Measurements from ENCODE around the gene PILRA. TPM values are rescaled to one million over a fixed set of nuclear protein-coding genes. Genes with fewer than 3 reads are reported as not detected.
A peak's percentile ranks its signal among the peaks of the same experiment; 100 is the strongest.

The PILRA gene
- total and polyA plus RNA-seq, 9 donors = 1.3 to 6.1 (median 2.3) TPM

DNA sequence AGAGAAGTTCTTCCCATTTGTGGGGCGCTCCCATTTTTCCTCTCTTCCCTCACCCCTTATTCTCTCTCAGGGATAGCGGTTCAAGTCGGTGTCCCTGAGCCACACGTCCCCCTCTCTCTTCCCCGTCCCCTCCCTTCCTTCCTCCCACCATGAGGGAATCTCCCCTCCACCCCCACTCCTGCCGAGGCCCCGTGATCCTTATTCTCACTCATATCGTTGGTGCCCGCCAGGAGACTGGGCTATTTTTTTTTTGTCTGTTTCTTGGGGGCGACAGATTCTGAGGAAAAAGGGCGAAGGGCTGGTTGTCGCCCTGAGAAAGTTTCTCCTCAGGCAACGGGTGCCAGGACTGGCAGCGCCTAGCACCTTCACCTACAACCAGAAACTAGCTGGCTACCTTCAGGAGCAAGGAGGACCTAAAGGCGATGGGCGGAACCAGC lies 54.5 kb downstream of the PILRA start:
- Histone ChIP-seq H3K27me3 (ENCODE audit: control insufficient read depth, insufficient read depth, low read length) (no peaks in the 10 kb centered on the region), H3K36me3 (ENCODE audit: control insufficient read depth, insufficient read depth, low read length) (peaks cover 20% of the 10 kb centered on the region), H3K27ac (ENCODE audit: low read length) (peak overlapping the region; percentile 100), H3K4me3 (ENCODE audit: low read length) (peak overlapping the region; percentile 73), H3K9me3 (replicated peaks; ENCODE audit: control insufficient read depth, low read depth, low read length) (peaks cover 2% of the 10 kb centered on the region), H3K4me1 (ENCODE audit: control insufficient read depth, insufficient read depth, low read length) (peaks cover 30% of the 10 kb centered on the region)
- no peak for DNase-seq
- WGBS (ENCODE audit: insufficient coverage) = 36% methylated on average over 8 of the region's 16 CpGs

DNA sequence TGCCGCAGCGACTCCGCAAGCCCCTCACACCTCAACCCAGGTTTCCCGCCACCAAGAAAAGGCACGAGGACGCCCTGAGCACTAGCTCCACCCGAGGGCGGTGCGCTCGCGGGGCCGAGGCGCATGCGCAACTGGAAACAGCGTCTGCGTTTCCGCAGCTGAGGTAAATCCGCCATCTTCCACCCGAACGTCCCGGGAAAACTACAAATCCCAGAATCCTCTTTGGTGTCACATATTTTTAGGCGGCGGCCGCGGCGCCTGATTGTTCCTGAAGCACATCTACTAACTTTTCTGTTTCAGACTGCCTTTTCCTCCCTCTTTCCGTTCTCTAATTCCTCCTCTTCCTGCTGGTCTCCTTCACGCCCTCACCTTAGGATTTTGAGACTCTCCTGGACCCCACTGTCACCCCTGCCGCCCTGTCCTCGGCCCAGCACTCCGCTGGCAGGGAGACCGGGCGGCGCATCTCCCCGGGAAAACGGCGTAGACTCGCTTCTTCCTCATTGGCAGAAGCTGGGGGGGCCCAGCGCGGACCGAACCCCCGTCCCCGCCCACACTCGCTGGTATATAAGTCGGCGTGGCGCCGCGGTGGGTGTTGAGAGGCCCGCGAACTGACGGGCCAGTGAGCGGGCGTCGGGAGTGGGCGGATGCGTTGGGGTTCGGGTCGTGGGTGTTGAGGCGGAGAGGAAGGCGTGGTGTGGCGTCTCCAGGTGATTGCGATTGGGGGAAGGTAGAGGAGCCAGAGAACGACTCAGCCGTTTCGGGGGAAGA lies 55.1 kb downstream of the PILRA start, which contains the start of gene ZCWPW1:
Gene ZCWPW1 (minus strand): TSS at position 505 of the 768 bp plus-strand sequence. CDS start 8,054 bp downstream, outside the sequence.
- Histone ChIP-seq H3K4me3 (ENCODE audit: low read length) (peak within 1 kb of the TSS; percentile 91), H3K36me3 (ENCODE audit: control insufficient read depth, insufficient read depth, low read length) (peaks cover 27% of the 10 kb centered on the region), H3K4me1 (ENCODE audit: control insufficient read depth, insufficient read depth, low read length) (peaks cover 32% of the 10 kb centered on the region), H3K27me3 (ENCODE audit: control insufficient read depth, insufficient read depth, low read length) (no peaks in the 10 kb centered on the region), H3K27ac (ENCODE audit: low read length) (peak within 1 kb of the TSS; percentile 100), H3K9me3 (replicated peaks; ENCODE audit: control insufficient read depth, low read depth, low read length) (peaks cover 2% of the 10 kb centered on the region)
- WGBS (ENCODE audit: insufficient coverage) = under 1% methylated on average over 62 of the region's 66 CpGs
- DNase-seq = peak; percentile 99

DNA sequence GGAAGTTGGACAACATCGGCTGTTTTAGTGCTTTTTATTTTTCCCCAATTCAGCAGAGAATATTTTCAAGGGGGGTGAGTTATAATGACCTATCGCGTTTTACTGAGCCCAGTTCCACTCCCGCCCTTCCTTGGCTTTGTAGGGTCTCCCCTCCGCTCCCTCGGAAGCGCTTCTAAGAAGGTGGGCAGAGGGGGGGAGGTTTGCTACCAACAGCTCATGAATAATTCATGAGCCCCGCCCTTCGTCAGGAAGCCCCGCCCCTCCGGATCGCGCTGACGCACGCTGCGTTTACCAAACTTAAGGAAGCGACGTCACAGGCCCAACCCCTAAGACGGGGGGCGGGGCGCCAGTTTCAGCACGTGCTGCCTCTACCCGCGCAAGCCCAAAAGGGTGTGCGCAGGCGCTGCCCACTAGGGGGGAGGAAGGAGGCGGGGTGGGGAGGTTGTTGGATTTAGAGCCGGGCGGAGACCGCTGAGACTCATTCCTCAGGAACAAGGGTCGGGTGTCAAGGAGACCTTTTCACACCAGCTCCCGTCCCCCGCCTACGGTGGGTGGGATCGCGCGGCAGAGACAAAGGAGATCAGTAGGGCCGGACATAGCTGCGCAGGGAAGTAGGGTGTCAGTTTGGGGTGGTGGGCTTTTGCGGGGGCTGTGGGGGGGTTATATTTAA lies 55.8 kb downstream of the PILRA start:
- peak; percentile 100 for DNase-seq
- H3K36me3 ChIP-seq (ENCODE audit: control insufficient read depth, insufficient read depth, low read length) = peaks cover 34% of the 10 kb centered on the region
- H3K27me3 ChIP-seq (ENCODE audit: control insufficient read depth, insufficient read depth, low read length) = no peaks in the 10 kb centered on the region
- H3K9me3 ChIP-seq (replicated peaks; ENCODE audit: control insufficient read depth, low read depth, low read length) = peaks cover 2% of the 10 kb centered on the region
- WGBS (ENCODE audit: insufficient coverage) = under 1% methylated on average over 22 of the region's 40 CpGs
- peak overlapping the region; percentile 91 for H3K4me3 ChIP-seq (ENCODE audit: low read length)
- H3K4me1 ChIP-seq (ENCODE audit: control insufficient read depth, insufficient read depth, low read length) = peaks cover 36% of the 10 kb centered on the region
- H3K27ac ChIP-seq (ENCODE audit: low read length) = peak overlapping the region; percentile 100

DNA sequence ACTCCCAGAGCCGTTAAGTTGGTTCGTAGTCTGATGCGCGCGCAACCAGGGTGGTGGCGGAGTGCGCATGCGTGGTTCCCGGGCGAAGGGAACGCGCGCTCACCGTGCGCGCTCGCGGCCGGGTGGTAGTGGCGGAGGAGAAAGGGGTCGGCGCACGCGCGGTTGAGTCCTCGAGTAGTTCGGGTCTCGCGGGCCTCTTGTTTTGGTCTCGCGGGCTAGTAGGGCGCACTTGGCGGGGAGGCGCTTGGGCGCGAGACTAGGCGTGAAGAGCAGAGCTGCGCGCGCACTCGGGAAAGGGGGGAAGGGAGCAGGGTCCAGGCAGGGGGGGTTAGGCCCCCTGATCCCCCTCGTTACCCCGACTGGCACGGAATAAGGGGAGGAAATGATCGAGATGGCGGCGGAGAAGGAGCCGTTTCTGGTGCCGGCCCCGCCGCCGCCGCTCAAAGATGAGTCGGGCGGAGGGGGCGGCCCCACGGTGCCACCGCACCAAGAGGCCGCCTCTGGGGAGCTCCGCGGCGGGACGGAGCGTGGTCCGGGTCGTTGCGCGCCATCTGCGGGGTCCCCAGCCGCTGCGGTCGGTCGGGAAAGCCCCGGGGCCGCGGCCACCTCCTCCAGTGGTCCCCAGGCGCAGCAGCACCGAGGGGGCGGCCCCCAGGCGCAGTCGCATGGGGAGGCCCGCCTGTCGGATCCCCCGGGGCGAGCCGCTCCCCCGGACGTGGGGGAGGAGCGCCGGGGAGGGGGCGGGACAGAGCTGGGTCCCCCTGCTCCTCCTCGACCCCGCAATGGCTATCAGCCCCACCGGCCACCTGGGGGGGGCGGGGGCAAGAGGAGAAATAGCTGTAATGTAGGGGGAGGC lies 56.6 kb downstream of the PILRA start, which contains the start of gene MEPCE:
Gene MEPCE (plus strand): TSS at position 195 of the 856 bp plus-strand sequence. CDS start 188 bp downstream, at position 383.
- Histone ChIP-seq H3K4me1 (ENCODE audit: control insufficient read depth, insufficient read depth, low read length) (peaks cover 40% of the 10 kb centered on the region), H3K36me3 (ENCODE audit: control insufficient read depth, insufficient read depth, low read length) (peaks cover 41% of the 10 kb centered on the region)
- WGBS (ENCODE audit: insufficient coverage) = under 1% methylated on average over 66 of the region's 95 CpGs

DNA sequence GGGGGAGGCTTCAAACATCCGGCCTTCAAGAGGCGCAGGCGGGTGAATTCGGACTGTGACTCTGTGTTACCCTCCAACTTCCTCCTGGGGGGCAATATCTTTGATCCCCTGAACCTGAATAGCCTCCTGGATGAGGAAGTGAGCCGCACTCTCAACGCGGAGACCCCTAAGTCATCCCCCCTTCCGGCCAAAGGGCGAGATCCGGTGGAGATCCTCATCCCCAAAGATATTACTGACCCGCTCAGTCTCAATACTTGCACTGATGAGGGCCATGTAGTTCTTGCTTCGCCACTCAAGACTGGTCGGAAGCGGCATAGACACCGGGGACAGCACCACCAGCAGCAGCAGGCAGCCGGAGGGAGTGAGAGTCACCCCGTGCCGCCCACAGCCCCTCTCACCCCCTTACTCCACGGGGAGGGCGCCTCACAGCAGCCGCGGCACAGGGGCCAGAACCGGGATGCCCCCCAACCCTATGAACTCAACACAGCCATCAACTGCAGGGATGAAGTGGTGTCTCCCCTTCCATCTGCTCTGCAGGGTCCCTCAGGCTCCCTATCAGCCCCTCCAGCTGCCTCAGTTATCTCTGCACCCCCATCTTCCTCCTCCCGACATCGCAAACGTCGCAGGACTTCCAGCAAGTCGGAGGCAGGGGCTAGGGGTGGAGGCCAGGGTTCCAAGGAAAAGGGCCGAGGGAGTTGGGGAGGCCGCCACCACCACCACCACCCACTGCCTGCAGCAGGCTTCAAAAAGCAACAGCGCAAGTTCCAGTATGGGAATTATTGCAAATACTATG lies 57.4 kb downstream of the PILRA start:
- WGBS (ENCODE audit: insufficient coverage) = 13% methylated on average over 21 of the region's 31 CpGs
- DNase-seq = peak; percentile 31
- no peaks in the 10 kb centered on the region for H3K27me3 ChIP-seq (ENCODE audit: control insufficient read depth, insufficient read depth, low read length)
- peak overlapping the region; percentile 100 for H3K27ac ChIP-seq (ENCODE audit: low read length)
- H3K36me3 ChIP-seq (ENCODE audit: control insufficient read depth, insufficient read depth, low read length) = peaks cover 46% of the 10 kb centered on the region
- peaks cover 2% of the 10 kb centered on the region for H3K9me3 ChIP-seq (replicated peaks; ENCODE audit: control insufficient read depth, low read depth, low read length)
- H3K4me3 ChIP-seq (ENCODE audit: low read length) = peak overlapping the region; percentile 91
- peaks cover 48% of the 10 kb centered on the region for H3K4me1 ChIP-seq (ENCODE audit: control insufficient read depth, insufficient read depth, low read length)

More for the DNA sequence above, 56.6 kb downstream of the PILRA start, which contains the start of gene MEPCE:
- H3K9me3 ChIP-seq (replicated peaks; ENCODE audit: control insufficient read depth, low read depth, low read length) = peaks cover 2% of the 10 kb centered on the region
- peak within 1 kb of the TSS; percentile 91 for H3K4me3 ChIP-seq (ENCODE audit: low read length)
- peak; percentile 99 for DNase-seq
- peak within 1 kb of the TSS; percentile 100 for H3K27ac ChIP-seq (ENCODE audit: low read length)
- no peaks in the 10 kb centered on the region for H3K27me3 ChIP-seq (ENCODE audit: control insufficient read depth, insufficient read depth, low read length)

DNA sequence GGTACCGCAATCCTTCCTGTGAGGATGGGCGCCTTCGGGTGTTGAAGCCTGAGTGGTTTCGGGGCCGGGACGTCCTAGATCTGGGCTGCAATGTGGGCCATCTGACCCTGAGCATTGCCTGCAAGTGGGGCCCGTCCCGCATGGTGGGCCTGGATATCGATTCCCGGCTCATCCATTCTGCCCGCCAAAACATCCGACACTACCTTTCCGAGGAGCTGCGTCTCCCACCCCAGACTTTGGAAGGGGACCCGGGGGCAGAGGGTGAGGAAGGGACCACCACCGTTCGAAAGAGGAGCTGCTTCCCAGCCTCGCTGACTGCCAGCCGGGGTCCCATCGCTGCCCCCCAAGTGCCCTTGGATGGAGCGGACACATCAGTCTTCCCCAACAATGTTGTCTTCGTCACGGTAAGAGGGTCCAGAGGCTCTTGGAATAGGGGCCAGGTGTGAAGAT lies 58.0 kb downstream of the PILRA start:
- Histone ChIP-seq H3K36me3 (ENCODE audit: control insufficient read depth, insufficient read depth, low read length) (peaks cover 46% of the 10 kb centered on the region), H3K4me3 (ENCODE audit: low read length) (no peak overlapping the region), H3K27ac (ENCODE audit: low read length) (no peak overlapping the region), H3K4me1 (ENCODE audit: control insufficient read depth, insufficient read depth, low read length) (peaks cover 49% of the 10 kb centered on the region), H3K9me3 (replicated peaks; ENCODE audit: control insufficient read depth, low read depth, low read length) (peaks cover 2% of the 10 kb centered on the region), H3K27me3 (ENCODE audit: control insufficient read depth, insufficient read depth, low read length) (no peaks in the 10 kb centered on the region)
- peak; percentile 33 for DNase-seq
- 87% methylated on average over 16 of the region's 23 CpGs for WGBS (ENCODE audit: insufficient coverage)

DNA sequence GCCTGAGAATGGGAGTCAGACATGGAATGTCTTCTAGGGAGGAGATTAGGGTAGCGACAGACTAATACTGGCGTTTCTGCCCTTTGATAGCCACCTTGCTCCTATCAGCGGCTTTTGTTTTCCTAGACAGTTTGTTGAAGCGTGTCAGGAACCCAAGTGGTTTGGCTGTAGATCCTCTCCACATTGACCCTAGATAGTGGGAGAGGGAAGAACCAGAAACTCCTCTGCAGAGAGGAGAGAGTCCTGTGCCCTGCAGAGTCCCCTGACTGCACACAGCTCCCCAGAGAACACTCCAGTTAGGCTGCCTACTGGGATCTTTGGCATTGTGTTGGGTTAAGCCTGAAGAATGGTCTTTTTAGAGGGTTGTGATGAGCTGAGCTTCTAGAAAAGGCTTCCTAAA lies 58.8 kb downstream of the PILRA start:
- Histone ChIP-seq H3K36me3 (ENCODE audit: control insufficient read depth, insufficient read depth, low read length) (peaks cover 46% of the 10 kb centered on the region), H3K4me1 (ENCODE audit: control insufficient read depth, insufficient read depth, low read length) (peaks cover 51% of the 10 kb centered on the region), H3K27me3 (ENCODE audit: control insufficient read depth, insufficient read depth, low read length) (no peaks in the 10 kb centered on the region), H3K9me3 (replicated peaks; ENCODE audit: control insufficient read depth, low read depth, low read length) (peaks cover 2% of the 10 kb centered on the region), H3K4me3 (ENCODE audit: low read length) (no peak overlapping the region), H3K27ac (ENCODE audit: low read length) (no peak overlapping the region)
- DNase-seq = no peak
- WGBS (ENCODE audit: insufficient coverage) = 100% methylated on average over 2 of the region's 4 CpGs

DNA sequence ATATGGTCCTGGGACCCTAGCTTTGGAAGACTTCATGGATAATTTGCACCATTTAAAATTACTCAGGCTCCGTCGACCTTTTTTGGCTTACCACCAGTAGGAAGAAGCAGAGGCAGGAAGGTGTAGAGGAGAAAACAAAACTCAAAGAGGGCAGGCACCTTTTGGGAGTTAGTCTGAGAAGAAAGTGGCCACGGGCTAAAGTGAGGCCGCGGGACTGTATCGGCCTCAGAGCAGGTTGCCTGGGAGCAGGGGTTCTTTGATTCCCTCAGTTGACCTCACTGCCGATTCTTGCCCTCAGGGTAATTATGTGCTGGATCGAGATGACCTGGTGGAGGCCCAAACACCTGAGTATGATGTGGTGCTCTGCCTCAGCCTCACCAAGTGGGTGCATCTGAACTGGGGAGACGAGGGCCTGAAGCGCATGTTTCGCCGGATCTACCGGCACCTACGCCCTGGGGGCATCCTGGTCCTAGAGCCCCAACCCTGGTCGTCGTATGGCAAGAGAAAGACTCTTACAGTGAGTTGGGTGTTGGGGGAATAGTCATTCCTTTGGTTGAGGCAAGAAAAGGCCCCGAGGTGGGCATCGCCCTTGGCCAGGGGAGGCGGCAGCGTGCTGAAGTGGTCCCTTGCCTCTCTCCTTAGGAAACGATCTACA lies 59.5 kb downstream of the PILRA start:
- Histone ChIP-seq H3K27me3 (ENCODE audit: control insufficient read depth, insufficient read depth, low read length) (no peaks in the 10 kb centered on the region), H3K9me3 (replicated peaks; ENCODE audit: control insufficient read depth, low read depth, low read length) (peaks cover 1% of the 10 kb centered on the region), H3K27ac (ENCODE audit: low read length) (no peak overlapping the region), H3K4me1 (ENCODE audit: control insufficient read depth, insufficient read depth, low read length) (peaks cover 52% of the 10 kb centered on the region), H3K4me3 (ENCODE audit: low read length) (no peak overlapping the region), H3K36me3 (ENCODE audit: control insufficient read depth, insufficient read depth, low read length) (peaks cover 46% of the 10 kb centered on the region)
- 90% methylated on average over 18 of the region's 21 CpGs for WGBS (ENCODE audit: insufficient coverage)
- no peak for DNase-seq

DNA sequence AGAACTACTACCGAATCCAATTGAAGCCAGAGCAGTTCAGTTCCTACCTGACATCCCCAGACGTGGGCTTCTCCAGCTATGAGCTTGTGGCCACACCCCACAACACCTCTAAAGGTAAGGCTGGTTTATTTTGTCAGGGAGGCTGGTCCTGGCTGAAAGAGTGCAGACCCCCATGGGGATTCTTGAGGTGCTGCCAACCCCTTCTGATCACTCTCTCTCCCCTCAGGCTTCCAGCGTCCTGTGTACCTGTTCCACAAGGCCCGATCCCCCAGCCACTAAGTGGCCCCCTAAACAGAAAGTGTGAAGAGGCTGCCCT lies 59.9 kb downstream of the PILRA start:
- Histone ChIP-seq H3K4me1 (ENCODE audit: control insufficient read depth, insufficient read depth, low read length) (peaks cover 48% of the 10 kb centered on the region), H3K9me3 (replicated peaks; ENCODE audit: control insufficient read depth, low read depth, low read length) (no peaks in the 10 kb centered on the region), H3K27me3 (ENCODE audit: control insufficient read depth, insufficient read depth, low read length) (no peaks in the 10 kb centered on the region), H3K36me3 (ENCODE audit: control insufficient read depth, insufficient read depth, low read length) (peaks cover 46% of the 10 kb centered on the region), H3K4me3 (ENCODE audit: low read length) (no peak overlapping the region), H3K27ac (ENCODE audit: low read length) (peak overlapping the region; percentile 49)
- DNase-seq = no peak
- no CpG with 5 or more reads among the region's 4 CpGs for WGBS (ENCODE audit: insufficient coverage)

Measured in muscle of leg (tissue), 11 donors.